ENCODE data around the gene CCDC89.
A peak's percentile ranks its signal among the peaks of the same experiment; 100 is the strongest.

CCDC89 gene

DNA sequence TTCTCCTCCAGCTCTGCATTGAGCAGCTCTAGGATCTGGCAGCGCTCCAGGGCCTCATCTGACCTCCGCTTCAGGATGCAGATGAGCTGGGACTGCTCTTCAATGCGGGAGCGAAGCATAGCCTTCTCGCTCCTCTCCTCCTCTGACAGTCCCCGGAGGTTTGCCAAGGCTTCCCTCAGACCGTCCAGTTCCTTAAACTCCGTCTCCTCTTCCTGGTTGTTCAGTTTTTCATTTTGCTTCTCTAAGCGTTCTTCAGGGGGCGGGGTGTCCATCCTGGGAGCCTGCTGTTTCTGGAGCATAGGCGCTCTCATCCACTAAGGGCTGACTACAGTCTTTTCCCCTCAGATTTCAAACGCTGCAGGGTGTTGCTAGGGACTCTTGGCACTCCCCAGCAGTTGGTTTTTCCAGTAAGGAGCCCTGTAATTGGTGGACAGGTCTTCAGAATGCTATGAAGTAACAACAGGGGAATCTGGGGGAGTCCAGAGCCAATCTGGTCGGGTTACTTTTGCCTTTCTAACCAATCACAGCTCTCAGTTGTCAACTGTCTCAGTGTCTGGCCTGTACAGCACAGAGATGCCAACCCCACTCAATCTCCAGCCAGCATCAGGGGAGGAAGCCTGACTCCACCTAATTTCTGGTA is at the start of gene CCDC89:
CCDC89 (minus strand) TSS at position 376 of the 640 bp plus-strand sequence; CDS start at position 311, 65 bp downstream.
- peak; percentile 53 for DNase-seq

DNA sequence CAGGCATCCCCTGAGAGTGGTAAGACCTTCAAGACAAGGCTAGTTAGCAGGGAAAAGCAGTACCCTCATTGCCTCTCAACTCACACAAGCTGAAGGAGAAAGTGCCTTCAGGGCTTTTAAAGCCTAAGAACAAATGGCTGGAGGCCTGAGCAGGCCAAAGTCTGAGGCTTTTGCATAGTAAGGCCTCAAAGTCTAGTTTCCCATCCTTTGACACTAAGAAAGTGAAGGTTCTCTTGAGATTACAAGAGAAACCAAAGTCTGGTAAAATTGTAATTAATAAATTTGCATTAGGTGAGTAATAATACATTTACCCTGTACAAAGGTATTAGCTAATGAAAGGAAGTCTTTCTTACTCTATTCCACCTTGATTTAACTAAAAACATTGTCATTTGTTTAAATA is 47.0 kb upstream of the CCDC89 start:
- DNase-seq = no peak

DNA sequence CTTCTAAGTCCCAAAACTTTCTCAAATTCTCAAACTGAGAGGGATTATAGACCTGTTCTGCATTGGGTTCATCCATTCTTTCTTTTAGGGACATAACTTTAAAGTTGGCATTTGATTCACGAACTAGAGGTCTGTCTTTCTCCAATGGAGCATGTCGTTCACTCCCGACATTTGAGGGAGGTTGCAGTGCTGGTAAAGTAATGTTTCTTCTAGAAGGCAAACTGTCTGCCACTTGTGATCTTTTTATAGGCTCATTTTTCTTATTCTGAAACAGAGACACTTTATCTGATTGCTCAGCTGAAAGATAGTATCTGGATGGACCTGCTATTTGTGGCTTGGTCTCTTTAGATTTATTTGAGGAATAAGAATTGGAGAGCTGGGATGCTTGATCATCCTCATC is 40.4 kb upstream of the CCDC89 start:
- no peak for DNase-seq

DNA sequence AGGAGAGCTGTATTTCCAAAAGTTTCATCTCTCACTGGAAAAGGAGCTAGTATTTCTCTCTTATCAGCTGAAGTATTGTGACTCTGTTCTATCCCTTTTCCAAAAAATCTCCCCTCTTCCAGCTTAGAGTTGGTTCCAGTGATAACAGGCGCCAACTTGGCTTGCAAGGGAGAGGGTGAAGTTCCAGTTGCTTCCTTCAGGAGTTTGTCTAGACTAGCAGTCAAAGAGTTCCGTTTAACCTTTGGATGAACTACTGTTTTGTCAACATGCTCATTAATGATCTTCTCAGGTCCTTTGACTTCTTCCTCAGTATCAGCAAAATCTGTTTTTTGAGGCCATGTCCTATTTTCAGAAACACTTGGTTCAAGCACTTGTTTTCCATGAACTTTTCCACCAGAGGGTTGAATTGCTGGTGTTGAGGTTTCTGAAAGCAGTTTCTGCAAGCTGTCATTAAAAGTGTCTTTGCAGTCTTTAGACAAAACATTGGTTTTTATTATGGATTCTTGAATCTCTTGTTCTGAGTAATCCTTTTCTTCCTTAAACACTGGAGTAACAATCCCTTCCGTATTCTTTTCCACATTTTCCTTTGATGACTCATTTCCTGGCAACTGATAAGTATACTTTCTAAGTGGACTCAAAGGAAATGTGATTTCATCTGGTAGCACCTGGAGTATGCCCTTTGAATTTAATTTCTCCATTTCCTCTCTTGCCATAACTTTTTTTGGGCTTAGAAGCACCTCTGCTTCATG is 39.7 kb upstream of the CCDC89 start:
- no peak for DNase-seq

DNA sequence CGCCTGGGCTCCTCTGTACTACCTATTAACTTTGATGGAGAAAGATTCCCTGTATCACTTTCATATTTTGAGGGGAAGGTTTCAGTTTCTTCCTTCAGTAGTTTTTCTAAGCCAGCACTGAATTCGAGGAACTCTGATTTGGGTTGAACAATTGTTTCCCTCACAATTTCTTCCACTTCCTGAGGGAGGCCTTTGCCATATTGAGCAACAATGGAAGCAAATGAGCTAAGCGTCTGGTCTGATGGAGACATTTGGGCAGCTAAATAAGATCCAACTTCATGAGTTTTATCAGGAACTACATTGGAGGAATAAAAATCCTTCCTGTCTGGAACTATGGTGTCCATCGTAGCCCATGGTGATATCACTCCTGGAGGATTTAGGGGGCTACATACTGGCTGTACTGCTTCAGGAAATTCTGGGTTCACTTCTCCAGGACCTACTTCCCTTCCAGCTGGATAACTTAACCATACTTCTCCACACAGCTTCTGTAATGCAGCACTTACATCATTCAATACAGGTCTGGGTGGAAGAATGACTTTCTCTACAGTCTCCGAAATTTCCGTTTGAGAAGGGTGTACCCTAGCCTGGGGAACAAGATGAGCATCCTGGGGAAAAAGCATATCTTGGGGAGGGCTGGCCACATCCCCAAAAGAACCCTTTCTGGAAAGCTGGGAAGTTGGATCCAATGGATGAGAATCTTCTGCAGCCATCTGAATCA is 38.9 kb upstream of the CCDC89 start:
- no peak for DNase-seq

DNA sequence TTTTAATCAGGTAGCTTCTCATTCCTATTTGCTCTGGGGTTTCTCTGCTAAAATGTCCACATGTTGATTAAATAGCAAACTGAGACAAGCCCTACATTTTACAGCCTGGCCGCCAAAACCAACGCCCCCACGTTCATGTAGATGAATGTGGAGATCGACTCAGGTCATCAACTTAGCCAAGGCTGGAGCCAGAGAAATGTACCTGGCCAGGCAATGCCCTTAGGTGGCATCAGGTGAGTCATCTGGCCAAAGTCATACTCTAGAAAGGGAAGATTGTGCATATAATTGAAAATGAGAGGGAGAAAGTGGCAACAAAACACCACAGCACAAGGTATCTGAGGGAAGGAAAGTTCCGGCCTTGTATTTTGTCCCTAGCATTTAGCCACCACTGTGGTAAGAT is 37.1 kb upstream of the CCDC89 start:
- DNase-seq = no peak

DNA sequence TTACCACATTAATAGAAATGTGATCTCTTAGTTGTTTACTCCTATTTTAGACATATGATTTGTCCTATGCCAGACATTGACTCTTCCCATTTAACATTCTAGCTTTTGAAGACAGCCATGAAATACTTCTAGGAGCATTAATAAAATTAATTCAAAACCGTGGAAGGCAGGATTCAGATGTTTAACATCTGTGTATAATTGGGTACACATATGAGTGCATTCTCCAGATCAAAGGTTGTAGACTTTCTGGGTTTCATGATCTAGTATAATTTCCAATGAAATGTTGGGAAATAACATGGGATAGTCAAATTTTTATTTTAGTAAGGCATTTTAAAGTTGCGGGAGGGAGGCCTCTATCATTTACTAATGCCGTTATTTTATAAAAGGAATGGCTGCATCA is 35.2 kb upstream of the CCDC89 start:
- DNase-seq = no peak

DNA sequence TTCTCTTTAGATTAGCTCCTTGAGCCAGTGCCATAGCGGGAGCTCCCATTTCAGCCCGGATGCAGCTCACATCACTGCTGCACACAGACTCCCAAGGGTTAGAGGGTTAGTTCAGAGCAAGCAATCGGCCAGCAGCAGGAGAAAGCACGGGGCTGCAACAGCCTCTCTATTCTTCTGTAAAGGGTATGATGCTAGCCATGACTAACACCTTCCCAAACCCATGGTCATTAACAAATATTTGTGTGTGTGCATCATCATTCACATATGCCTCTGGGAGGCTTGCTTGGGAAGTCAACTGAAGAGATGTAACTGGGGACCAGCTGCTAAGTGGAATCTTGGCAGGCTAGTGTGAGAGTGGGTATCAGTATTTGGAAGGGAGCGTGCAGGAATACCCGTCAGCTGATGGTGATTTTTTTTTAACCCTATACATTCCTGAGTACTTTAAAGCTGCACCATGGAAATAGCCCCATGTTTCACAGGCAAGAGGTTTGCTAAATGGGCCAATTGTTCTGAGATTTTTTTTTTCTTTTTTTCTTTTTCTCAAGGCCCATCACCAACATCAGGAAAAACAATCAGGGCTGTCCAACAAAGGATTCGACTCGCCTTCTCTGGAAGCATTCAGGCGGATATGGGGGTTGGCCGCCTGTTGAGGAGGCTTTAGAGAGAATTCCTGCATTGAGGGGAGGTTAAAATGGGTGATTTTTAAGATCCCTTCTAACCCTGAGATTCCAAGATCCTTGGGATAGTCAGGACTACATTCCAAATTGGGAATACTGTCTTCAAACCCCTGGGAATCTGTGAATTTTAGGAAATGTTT is 33.2 kb upstream of the CCDC89 start:
- DNase-seq = no peak

DNA sequence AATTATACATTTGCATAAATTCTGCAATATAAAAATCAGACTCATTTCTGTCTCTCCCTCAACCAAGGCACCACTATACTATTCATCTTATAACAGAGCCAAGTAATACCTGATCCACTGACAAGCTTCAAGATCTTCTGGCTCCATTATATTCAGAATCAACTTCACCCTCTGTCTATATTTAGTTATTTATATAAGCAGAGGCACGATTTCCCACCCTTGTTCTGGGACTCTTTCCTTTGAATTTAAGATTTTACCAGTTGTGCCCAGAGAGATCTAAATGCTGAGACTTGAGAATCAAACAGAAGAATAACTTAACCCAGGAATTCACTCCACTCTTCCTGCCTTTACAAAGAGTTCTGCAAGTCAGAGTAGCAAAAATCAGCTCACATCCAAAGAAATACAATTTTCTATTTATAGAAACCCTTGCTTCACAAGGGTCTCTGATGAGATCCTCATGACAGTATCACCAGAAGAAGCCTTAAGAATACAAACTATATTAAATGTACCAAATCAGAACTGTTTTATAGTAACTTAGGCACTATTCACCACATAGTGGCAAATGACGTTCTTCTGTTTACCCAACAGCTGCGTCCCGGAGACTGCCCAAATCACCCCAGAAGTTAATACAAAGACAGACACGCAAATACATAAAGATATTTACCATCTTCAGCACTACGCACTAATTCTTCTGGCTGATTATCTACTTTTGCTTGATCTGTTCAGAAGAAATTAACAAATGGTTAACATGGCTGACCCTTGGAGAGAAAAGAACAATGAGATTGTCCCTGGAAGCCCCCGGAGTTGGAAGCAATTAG is 32.3 kb upstream of the CCDC89 start:
- no peak for DNase-seq

DNA sequence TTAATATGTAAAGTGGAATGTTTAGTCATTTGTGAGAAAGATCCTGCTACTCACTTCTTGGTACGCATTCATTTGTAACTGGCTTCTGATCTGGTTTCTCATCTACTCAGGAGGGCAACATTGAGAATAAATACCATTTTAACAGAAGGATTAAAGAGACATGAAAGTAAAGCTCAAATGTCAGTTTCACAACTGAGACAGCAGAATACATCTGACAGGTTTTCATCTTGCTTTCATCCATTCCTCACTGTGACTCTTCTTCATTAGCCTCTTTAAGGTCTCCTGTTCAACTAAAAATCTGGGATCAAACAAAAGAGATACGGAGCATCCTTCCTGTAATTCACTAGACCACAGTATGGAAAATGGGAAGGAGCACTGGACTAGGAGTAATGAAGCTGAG is 31.4 kb upstream of the CCDC89 start:
- DNase-seq = no peak

DNA sequence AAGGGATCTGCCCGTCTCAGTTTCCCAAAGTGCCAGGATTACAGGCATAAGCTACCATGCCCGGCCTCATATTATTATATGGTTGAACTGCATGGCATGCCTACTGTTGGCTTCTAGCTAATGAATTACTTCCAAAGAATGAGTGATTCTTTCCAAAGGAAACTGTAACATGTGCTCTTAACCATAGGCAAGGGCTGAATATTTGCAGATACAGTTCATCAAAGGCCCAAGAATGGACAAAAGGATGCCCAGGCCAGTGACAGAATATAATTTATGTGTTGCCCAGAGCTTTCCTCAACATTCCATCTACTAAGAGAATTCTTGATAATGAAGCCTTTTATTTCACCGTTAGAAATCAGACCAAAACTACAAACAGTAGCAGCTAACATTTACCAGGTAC is 27.0 kb upstream of the CCDC89 start:
- no peak for DNase-seq

DNA sequence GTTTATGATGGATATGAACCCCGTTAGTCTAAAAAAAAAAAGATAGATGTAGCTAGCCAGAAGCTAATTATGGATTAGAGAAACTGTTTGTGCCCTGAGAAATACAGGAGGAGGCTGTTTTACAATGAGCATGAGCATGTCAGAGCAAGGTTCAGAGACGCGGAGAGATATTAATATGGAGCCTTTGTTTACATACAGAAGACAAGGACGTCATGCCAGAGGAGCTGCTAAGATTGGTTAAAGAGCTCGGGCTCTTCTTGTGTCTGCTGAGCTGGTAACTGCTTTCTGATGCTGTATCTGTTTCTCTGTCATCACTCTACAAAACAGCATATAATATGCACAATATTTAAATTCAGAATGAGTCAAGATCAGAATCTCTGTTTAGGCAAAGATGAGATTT is 24.9 kb upstream of the CCDC89 start:
- DNase-seq = no peak

DNA sequence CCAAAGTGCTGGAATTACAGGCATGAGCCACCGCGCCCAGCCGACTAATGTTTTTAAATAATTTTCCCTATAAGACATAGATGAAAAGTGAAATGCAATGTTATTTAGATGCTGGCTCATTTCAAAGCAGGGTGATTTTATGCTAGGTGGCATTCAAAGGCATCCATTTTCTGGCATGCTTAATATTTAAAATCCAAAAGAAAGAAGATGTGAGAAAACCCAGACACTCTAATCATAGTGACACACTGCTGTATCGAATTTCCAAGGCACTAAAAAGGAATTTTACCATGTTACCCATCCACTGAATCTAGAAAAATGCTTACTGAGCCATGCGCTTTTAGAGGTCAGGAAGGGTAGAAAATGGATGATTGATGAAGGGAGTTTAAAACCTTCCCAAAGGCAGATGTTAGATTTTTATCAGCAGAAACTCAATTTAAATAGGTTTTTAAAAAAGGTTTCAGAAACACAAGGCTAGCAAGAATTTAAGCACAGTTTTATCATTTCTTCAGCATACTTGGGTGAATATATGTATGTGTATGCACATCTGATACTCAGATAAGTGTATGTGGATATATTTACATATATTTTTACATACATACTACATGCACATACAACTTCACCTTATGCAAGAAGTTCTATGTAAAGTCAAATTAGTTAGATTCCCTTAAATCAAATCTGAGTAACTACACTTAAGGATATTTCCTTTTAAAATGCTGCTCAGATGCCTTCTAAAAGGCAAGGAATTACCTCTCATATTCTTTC is 24.1 kb upstream of the CCDC89 start:
- DNase-seq = no peak

DNA sequence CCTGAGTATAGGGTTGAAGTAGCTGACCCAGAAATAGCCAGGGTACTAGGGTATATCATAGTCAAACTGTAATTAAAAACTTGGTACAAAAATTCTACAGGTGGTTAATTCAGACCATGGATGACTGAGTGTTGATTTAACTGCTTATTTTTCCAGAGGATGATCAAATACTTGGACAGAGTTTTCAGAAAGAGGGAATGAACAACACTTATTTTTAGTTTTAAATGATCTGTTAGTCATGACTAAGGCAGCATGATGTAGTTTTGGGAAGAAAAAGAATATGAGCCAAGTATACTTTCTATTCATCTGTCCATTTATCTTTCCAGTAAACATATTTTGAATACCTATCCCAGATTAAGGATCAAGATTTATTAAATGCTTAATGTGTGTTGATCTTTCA is 19.8 kb upstream of the CCDC89 start:
- DNase-seq = no peak

DNA sequence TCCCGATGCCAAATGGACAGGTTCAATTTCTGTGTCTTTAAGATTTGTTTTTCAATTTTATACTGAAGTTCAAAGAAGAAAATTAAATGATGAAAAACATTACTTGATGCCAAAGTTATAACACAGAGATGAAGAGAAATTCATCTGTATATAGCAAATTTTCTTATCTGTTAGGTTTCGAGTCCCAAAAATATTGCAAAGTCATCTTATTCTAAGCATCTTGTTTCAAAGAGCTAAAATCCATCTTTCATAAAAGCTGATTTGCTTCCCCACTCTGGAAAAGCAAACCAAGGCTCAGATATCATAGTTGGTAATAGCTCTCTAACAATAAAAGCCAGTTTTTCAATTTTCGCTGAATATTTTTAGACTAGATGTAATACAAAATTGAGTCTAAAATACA is 19.0 kb upstream of the CCDC89 start:
- no peak for DNase-seq

DNA sequence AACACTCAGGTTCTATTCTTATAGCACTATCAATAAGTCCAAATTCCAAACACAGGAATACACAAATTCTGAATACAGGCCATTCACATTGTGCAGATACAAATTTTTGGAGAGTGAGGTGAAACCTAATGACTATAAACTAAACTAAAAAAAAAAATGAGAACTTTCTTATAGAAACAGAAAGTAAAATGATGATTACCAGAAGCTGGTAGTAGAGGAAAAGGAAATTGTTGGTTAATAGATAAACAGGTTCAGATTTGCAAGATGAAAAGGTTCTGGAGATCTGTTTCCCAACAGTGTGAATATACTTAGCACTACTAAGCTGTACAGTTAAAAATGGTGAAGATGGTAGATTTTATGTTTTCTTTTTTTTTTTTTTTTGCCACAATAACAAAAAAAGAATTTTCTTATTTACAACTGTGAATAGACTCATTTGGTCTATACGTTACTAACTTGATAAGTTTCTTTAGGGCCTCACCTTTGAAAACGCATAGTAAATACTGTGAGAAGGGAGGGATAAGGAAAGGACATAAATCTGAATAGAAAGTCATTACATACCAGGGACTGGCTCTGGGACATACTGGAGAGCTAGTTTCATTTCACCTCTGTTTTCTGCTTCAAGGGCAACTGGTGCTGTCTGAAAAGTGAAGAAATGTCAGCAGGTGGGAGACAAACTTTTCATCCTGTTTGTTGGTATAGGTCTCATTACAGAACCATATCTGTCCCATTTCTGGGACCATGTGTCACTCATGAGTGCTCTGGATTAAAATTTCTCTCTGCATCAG is 14.2 kb upstream of the CCDC89 start:
- DNase-seq = no peak

DNA sequence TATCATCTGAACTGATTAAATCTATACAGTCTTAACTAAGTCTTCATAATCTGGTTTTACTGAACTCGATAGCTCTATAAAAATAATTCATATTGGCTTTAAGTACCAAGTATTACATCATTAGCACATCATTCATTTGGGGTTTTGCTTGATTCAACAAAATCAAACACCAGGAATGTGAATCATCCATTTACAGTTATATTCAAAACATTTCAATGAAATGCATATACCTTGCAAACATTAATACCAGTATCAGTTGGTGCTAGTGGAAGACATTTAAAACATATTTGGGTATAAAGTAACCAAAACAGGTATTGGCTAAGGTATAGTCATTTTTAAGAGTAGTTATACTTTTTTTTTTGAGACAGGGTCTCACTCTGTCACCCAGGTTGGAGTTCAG is 12.2 kb upstream of the CCDC89 start:
- no peak for DNase-seq

DNA sequence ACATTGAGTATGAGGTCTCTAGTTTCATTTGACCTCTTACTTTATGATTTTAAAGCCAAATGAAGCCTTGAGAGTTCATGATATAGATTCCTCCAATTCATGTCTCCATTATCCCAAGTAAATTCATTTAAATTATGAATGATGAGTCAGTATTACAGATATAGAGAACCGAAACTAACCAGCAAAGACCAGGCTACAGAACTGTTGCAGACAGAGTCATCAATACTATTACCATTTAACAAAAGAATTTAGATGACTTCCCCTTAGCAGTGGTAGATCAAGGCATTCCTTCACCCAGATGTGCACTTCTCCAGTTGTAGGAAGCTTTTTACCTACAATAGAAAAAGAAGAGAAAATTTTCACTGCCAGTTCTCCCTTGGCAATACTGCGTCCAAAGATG is 11.8 kb upstream of the CCDC89 start:
- no peak for DNase-seq

DNA sequence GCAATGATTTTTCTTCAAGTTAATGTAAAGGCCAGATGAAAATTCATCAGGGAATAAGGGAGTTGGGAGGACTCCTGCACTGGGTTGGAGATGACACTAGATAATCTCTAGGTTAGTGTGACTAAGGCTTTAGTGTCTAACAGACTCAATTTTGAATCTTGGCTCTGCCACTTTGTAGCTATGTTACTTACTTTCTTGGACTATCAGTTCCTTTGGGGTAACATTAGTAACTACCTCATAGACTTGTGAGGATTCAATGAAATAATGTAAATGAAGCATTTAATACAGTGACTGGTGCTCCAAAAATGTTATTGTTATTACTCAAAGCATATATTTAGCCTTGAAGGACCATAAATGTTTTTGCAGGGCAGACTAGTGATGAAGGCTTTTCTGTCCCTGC is 9.6 kb upstream of the CCDC89 start:
- no peak for DNase-seq

DNA sequence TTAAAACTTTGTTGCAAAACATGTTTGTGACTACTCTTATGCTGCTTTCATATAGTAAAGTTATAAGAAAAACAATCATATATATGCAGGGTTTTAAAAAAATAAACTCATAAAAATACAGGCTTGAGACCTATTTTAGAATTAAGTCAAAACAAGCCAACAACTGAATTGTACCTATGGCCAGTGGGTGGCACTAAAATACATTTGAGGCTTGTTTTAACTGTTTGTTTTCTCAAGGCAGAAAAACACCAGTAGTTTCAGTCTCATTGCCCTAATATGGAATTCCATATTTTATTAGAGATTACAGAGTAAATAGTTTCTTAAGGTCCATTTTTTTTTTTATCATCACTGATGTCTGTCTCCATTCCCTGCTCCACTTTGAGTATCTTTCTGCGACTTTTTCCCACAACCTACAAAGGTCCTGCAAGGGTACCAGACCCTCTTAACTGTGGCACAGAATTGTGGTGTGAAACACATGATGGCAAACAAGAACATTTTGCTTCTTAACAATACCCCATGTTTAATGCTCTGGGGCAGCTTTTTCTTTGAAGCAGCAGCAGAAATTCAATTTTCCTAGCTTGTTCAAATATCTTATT is 8.5 kb upstream of the CCDC89 start:
- peak; percentile 32 for DNase-seq

All from NCI-H774 (cell line).